GM21526 (cell line): ENCODE data around the gene CCDC87.
"Not testable (repeated sequence)": the region's sequence is repeated elsewhere in the genome, so short reads cannot be mapped to it uniquely, and the experiment has no call there.

ENCODE experiments used
- ATAC-seq: cut with Tn5 transposase; IDR thresholded peaks from one replicate; pipeline ENCODE4 v1.9.1; 2021; ENCODE audit warnings: moderate library complexity; ENCODE audit not compliant: unreplicated experiment, low FRiP score

Gene CCDC87, protein sequence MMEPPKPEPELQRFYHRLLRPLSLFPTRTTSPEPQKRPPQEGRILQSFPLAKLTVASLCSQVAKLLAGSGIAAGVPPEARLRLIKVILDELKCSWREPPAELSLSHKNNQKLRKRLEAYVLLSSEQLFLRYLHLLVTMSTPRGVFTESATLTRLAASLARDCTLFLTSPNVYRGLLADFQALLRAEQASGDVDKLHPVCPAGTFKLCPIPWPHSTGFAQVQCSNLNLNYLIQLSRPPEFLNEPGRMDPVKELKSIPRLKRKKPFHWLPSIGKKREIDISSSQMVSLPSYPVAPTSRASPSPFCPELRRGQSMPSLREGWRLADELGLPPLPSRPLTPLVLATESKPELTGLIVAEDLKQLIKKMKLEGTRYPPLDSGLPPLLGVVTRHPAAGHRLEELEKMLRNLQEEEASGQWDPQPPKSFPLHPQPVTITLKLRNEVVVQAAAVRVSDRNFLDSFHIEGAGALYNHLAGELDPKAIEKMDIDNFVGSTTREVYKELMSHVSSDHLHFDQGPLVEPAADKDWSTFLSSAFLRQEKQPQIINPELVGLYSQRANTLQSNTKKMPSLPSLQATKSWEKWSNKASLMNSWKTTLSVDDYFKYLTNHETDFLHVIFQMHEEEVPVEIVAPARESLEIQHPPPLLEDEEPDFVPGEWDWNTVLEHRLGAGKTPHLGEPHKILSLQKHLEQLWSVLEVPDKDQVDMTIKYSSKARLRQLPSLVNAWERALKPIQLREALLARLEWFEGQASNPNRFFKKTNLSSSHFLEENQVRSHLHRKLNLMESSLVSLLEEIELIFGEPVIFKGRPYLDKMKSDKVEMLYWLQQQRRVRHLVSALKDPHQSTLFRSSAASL

GRCh38 chr11:66592457-66593302 is at the start of gene CCDC87, which contains the start of gene CCS:
Gene CCDC87 (minus strand): TSS chr11:66593063. CDS start chr11:66593015, 48 bp downstream.
Gene CCS (plus strand): TSS chr11:66593185. CDS start chr11:66593262, 77 bp downstream.
- peak; percentile 83 for ATAC-seq

DNA sequence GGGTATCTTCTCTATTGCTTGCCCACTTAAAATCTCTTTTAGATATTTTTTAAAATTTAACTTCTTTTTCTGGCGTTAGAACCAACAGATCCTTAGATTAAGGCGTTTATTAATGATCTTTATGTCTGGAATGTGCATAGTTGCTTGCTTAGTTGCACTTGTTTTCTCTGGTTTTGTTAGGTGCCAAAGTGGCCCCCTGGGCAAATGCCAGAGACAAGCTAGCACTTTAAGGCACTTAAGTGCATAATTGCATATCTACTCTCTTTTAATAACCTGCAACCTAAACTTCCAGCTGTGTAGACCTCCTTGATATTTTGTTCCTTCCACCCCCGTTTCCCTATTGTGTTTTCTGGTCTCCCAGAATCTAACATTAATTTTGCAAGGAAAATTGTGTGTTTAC is 49.0 kb upstream of the CCDC87 start:
- ATAC-seq = no peak

- not testable (repeated sequence) for ATAC-seq
These were observed 47.0 kb upstream of the CCDC87 start for GRCh38 chr11:66639814-66640340.

DNA sequence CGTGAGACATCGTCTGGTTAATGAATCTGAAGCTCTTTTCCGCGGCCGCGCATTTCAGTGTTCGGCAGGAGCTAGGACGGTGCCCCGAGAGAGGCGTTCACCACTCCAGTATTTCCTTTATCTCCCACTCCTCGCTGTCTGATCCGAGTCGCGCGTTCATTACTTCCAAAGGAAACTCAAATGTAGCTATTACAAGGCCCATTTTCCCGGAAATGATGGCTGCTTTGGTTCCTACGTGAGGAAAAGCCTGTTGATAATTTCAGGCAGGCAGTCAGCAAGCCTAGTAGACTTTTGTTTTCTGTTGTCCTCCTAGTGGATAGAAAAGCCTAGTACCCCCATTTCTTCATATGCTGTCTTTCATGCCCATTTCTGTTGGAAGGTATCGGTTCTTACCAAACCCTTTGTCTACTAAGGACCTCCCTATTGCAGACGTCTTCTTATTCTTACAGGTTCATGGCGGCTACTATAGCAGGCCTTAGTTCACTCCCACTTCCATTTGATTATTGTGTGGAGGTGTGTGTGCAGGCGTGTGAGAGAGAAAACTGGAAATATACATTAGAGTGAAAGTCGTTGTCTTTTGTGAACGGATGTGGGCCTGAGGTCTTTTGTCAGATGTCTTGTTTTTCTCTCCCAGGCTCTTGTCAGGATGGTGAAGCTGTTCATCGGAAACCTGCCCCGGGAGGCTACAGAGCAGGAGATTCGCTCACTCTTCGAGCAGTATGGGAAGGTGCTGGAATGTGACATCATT is 46.4 kb upstream of the CCDC87 start:
- ATAC-seq = no peak

GRCh38 chr11:66638177-66639065 is 45.6 kb upstream of the CCDC87 start, which contains the start of gene RBM4:
Gene RBM4 (plus strand): TSS chr11:66638703. CDS start chr11:66639712, 1,009 bp downstream.
- peak; percentile 87 for ATAC-seq

DNA sequence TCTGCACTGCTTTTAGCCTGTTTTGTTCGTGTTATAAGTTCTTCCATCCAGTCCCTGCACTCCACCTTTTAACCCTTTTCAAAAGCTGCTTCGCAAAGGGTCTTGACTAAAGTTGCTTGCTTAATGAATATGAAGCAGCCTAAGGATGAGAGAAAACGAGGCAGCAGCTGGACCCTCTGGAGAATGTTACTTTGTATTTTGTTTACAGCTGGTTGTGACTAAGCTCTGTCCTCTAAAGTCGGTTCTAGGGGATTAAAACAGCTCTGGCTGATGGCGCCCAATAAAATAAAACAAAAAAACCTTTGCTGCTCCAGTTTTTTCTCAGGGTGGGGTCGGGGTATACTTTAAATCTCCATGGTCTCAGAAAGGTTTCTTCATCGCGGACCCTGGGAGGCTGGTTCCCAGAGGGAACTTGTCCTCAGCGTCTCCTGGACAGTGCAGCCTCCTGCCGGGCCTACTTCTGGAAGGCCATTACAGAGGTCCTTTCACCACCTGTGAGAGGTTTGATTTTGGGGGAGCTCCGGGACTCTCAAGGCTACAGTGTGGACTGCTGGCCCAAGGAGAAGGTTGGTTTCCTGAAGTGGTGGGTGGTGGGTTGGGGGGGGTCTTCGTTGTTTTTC is 44.8 kb upstream of the CCDC87 start:
- ATAC-seq = no peak

GRCh38 chr11:66636411-66636810 is 43.5 kb upstream of the CCDC87 start:
- no peak for ATAC-seq

DNA sequence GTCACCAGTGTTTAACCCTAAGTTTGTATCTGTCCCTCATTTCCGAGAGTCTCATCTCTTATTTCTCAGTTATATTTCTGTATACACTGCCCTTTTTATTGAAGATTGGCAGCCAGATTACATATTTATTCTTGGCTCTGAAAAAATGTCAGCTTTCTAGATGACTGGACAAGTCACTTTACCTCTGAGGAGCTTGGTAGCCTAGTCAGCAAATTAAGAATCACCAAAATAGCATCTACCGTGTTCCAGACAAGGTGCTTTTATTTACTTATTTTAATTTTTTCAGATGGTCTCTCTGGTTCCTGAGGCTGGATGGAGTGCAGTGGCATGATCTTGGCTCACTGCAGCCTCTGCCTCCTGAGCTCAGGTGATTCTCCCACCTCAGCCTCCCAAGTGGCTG is 40.1 kb upstream of the CCDC87 start:
- no peak for ATAC-seq

DNA sequence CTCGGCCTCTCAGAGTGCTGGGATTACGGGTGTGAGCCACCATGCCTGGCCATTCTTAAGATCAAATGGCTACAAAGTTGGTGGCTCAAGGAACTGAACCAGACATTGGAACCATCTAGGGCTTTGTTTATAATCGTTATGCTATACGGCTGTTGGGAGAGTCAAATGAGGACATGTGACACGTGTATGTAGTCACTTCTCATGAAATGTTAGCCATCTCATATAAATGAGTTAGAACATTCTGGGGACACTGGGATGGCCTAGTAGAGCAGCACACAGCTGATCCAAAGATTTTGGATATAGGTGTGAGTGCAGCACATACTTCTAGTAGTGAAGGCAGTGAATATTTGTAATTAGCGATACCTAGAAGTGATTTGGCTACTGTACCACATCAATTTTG is 39.0 kb upstream of the CCDC87 start:
- ATAC-seq = no peak

DNA sequence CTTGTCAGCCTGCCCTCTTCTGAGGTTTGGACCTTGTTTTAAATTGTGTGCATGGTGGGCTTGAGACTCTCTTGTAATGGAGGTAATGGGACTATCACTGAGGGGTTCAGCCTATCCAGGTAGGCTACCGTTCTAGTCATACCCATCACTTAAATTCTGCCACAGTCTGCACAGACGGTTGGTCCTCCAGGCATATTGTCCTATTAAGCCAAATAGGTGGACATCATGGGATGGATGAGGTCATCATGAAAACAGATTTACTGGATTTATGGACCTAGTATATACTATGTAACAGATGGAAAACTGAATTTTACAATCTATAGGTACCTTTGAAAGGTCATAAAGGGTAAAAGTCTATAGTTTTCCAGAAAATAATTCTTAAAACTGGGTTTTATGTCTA is 36.5 kb upstream of the CCDC87 start:
- no peak for ATAC-seq

DNA sequence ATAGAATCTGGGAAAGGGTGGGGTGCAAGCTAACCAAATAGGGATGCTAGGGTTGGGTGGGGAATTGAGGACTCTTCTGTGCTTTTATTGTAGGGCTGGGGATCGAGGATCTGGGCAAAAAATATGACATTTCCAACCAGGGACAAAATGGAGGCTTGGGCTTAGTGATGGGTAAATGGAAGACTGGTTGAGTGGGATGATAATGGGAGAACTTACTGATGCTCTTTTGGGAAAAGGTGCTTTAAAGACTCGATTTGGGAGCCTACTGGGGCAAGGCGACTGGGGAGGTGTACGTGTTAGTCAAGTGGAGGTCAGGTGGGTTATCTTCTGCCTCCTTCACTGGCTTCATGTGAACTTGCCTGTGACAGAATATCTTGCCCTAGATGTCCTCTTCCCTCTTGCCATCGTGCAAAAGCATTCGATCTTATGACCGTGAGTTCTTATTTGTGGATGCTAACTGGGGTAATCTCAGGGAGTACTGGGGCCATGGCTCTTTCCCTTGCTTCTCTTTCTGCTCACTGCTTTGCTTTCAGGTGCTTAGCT is 35.3 kb upstream of the CCDC87 start:
- no peak for ATAC-seq

DNA sequence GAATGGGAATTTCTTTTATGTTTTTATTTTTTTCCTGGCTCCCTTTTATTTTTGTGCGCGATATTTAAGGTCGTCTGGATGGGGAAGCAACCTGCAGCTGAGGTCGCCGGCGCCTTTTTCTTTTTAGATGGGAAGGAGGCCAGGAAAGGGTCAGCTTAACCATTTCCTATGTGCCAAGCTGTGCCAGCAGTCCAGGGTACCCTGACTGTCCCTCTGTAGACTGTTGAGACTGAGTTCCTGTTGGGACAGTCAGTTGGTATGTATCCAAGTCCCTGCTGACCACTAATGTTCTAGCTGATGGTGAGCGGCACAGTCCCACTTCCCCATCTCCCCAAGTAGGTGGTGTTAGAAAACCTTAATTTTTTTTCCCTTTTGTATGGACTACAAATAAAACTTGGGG is 34.1 kb upstream of the CCDC87 start:
- ATAC-seq = no peak

DNA sequence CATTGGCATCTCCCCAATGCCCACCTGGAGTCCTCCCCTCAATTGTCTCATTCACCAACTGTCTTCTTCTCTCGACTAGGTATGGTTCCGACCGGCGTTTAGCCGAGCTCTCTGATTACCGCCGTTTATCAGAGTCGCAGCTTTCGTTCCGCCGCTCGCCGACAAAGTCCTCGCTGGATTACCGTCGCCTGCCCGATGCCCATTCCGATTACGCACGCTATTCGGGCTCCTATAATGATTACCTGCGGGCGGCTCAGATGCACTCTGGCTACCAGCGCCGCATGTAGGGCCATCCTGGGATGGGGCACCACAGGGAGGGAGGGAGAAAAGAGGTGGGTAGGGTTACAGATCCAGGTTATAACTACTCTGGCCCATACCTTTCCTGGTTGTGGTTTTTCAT is 33.5 kb upstream of the CCDC87 start:
- no peak for ATAC-seq

DNA sequence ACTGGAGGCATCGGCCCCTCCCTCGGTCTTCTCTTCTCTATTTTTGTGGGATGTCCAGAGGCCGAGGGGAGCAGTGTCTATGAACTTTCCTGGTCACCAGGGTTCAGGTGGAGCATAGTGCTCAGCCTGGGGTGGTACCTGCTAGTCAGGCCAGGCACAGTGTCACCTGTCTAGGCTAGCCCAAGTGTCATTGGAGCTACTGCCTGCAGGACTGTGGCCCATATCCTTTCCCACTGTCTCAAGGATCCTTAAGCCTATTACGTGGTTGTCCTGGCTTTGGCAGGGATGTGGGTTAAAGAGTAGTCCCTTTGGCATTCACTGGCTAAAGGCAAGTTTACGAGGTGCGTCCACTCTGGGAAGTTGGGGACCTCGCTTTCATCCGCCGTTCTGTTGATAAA is 32.9 kb upstream of the CCDC87 start:
- no peak for ATAC-seq

GRCh38 chr11:66625041-66625751 is 32.3 kb upstream of the CCDC87 start:
- ATAC-seq = no peak

DNA sequence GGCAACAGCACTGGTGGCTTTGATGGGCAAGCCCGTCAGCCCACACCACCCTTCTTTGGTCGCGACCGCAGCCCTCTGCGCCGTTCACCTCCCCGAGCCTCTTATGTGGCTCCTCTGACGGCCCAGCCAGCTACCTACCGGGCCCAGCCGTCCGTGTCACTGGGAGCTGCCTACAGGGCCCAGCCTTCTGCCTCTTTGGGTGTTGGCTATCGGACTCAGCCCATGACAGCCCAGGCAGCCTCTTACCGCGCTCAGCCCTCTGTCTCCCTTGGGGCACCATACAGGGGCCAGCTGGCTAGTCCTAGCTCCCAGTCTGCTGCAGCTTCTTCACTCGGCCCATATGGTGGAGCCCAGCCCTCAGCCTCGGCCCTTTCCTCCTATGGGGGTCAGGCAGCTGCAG is 31.6 kb upstream of the CCDC87 start:
- no peak for ATAC-seq

GRCh38 chr11:66619080-66619554 is 26.3 kb upstream of the CCDC87 start:
- ATAC-seq = no peak
